Activated naive CD8-positive, alpha-beta T cell treated with anti-CD3 and anti-CD28 coated beads, Interleukin-2, amount 10 ng/mL, durations not matched to agents 7 days and 5 days (primary cell): ENCODE results near the gene SCAPER. TPM values are rescaled to one million over a fixed set of nuclear protein-coding genes. Genes with fewer than 3 reads are reported as not detected.

Experiments used
- ATAC-seq: fragments of 150-1000 bp; cut with Tn5 transposase; one replicate; pipeline ENCODE4 v1.10.0; 2021; ENCODE audit warnings: low read depth, moderate library complexity
- POLR2A ChIA-PET: fragments of 350-600 bp; sonication (Branson Sonifier 250); formaldehyde crosslinking; loops from one replicate; lab custom pipeline; 2021; ENCODE audit warnings: antibody characterized with exemption; lab: Charles Lee
- DNase-seq: peaks from one replicate; pipeline ENCODE4 v3.0.0; 2021
- H3K27ac Mint-ChIP-seq: one replicate; pipeline ENCODE4 v1.8.0; 2022; ENCODE audit warnings: mild to moderate bottlenecking, mixed read lengths
- H3K27me3 Mint-ChIP-seq: one replicate; pipeline ENCODE4 v1.8.0; 2022; ENCODE audit warnings: mild to moderate bottlenecking, moderate library complexity, mixed read lengths
- H3K36me3 Mint-ChIP-seq: one replicate; pipeline ENCODE4 v1.8.0; 2021; ENCODE audit warnings: mild to moderate bottlenecking, mixed read lengths
- H3K4me1 Mint-ChIP-seq: one replicate; pipeline ENCODE4 v1.8.0; 2021; ENCODE audit warnings: mixed read lengths
- H3K4me3 Mint-ChIP-seq: one replicate; pipeline ENCODE4 v1.8.0; 2022; ENCODE audit warnings: mild to moderate bottlenecking, moderate library complexity, mixed read lengths
- H3K9me3 Mint-ChIP-seq: one replicate; pipeline ENCODE4 v1.8.0; 2021; ENCODE audit warnings: mixed read lengths
- total RNA-seq, 2 experiments: library from RNA; stranded (reverse); gene quantifications; one replicate each; pipeline ENCODE4 v1.2.3, GENCODE V29; 2021

SCAPER gene
- total RNA-seq, 2 experiments from 2014 or later, result 38.0 to 44.8 TPM

DNA sequence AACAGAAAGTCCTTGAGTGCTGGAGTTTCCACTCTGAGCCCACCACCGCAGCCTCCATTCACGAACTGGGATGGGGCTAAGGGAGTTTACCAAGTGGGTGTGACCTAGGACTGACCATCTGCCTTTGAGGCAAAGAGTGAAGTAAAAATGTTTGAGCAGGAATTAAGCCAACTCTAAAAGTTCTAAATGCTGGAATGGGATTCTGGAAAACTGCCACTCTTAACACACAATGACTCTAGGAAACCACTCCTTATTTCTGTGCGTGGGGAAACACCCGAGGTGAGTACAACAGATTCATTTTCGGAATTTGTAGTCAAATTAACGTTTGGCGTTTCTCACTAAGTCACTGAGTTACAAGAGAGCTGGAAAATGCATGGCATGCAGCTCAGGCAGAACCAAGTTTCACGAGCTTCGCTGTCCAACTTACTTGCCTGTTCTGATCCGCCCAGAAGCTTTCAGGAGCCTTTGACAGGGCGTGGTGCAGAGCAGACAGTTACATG is 537.0 kb downstream of the SCAPER start:
- H3K4me3 Mint-ChIP-seq, result no peak overlapping the region
- H3K9me3 Mint-ChIP-seq, result no peaks in the 10 kb centered on the region
- H3K4me1 Mint-ChIP-seq, result no peaks in the 10 kb centered on the region
- POLR2A ChIA-PET, result no interaction called here
- no peak overlapping the region for H3K27ac Mint-ChIP-seq
- no peaks in the 10 kb centered on the region for H3K36me3 Mint-ChIP-seq
- no peak for DNase-seq
- no peaks in the 10 kb centered on the region for H3K27me3 Mint-ChIP-seq
- ATAC-seq, result no peak

GRCh38 chr15:76366714-76367113 is 538.4 kb downstream of the SCAPER start:
- no peak for DNase-seq
- H3K4me3 Mint-ChIP-seq, result no peak overlapping the region
- no peak for ATAC-seq
- peaks cover under 1% of the 10 kb centered on the region for H3K36me3 Mint-ChIP-seq
- no peaks in the 10 kb centered on the region for H3K27me3 Mint-ChIP-seq
- POLR2A ChIA-PET, result no interaction called here
- no peaks in the 10 kb centered on the region for H3K4me1 Mint-ChIP-seq
- H3K9me3 Mint-ChIP-seq, result no peaks in the 10 kb centered on the region
- no peak overlapping the region for H3K27ac Mint-ChIP-seq

DNA sequence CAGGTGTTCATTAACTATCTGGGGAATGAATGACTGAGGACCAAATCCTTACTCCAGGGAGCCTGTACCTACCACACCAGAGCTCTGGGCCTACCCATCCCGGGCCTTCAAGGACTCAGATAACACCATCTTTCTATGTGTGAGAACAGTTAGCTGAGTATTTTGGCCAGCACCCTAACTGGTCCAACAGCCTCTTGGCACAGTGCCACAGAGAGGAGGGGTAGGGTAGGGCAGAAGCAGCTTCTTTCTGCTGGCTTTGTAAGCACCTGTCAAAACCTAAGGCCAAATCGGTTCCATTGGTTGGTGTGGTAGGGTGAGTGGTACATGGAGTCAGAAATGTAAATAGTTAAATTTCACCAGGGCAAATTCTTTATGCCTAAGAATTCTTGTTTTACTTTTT is 541.9 kb downstream of the SCAPER start:
- DNase-seq (no peak), ATAC-seq (no peak)
- Mint-ChIP-seq H3K4me1 (no peaks in the 10 kb centered on the region), H3K36me3 (peaks cover 4% of the 10 kb centered on the region), H3K9me3 (no peaks in the 10 kb centered on the region), H3K27ac (no peak overlapping the region), H3K27me3 (no peaks in the 10 kb centered on the region), H3K4me3 (no peak overlapping the region)
- POLR2A ChIA-PET, result no interaction called here

DNA sequence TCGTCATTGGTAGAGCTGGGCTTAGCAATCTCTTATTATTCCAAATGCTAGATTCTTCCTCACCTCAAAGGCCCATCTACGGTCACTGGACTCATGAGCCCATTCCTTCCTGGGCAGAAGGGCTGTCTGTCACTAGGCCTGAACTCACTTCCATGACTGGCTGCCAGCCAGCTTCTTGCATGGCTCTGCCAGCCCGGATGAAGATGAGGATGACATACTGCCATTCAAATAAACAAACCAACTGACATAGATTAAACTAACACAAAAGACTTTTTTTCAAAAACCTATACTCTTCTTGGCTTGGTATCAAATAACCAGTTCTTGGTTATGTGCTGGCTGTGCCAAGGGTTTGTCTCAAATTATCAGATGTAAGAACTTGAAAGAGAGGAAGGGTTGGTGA is 544.7 kb downstream of the SCAPER start:
- POLR2A ChIA-PET, result no interaction called here
- Mint-ChIP-seq H3K4me1 (no peaks in the 10 kb centered on the region), H3K27me3 (peaks cover 3% of the 10 kb centered on the region), H3K4me3 (no peak overlapping the region), H3K36me3 (peaks cover 4% of the 10 kb centered on the region), H3K9me3 (no peaks in the 10 kb centered on the region), H3K27ac (no peak overlapping the region)
- no peak for DNase-seq
- no peak for ATAC-seq

GRCh38 chr15:76359152-76359551 is 546.0 kb downstream of the SCAPER start:
- POLR2A ChIA-PET, result no interaction called here
- Mint-ChIP-seq H3K27ac (no peak overlapping the region), H3K27me3 (peaks cover 3% of the 10 kb centered on the region), H3K4me3 (no peak overlapping the region), H3K4me1 (no peaks in the 10 kb centered on the region), H3K9me3 (no peaks in the 10 kb centered on the region), H3K36me3 (peaks cover 4% of the 10 kb centered on the region)
- no peak for ATAC-seq
- DNase-seq, result no peak

GRCh38 chr15:76358453-76358852 is 546.7 kb downstream of the SCAPER start:
- no peak for DNase-seq
- Mint-ChIP-seq H3K4me3 (no peak overlapping the region), H3K9me3 (no peaks in the 10 kb centered on the region), H3K27me3 (peaks cover 3% of the 10 kb centered on the region), H3K4me1 (no peaks in the 10 kb centered on the region), H3K36me3 (peaks cover 4% of the 10 kb centered on the region), H3K27ac (no peak overlapping the region)
- POLR2A ChIA-PET, result no interaction called here
- no peak for ATAC-seq

- ATAC-seq, result no peak
- peaks cover 12% of the 10 kb centered on the region for H3K27me3 Mint-ChIP-seq
- no peak for DNase-seq
- no peak overlapping the region for H3K4me3 Mint-ChIP-seq
- no peaks in the 10 kb centered on the region for H3K4me1 Mint-ChIP-seq
- H3K27ac Mint-ChIP-seq, result no peak overlapping the region
- POLR2A ChIA-PET, result no interaction called here
- no peaks in the 10 kb centered on the region for H3K9me3 Mint-ChIP-seq
- peaks cover 5% of the 10 kb centered on the region for H3K36me3 Mint-ChIP-seq
Measured at GRCh38 chr15:76354823-76355440, 550.2 kb downstream of the SCAPER start.

DNA sequence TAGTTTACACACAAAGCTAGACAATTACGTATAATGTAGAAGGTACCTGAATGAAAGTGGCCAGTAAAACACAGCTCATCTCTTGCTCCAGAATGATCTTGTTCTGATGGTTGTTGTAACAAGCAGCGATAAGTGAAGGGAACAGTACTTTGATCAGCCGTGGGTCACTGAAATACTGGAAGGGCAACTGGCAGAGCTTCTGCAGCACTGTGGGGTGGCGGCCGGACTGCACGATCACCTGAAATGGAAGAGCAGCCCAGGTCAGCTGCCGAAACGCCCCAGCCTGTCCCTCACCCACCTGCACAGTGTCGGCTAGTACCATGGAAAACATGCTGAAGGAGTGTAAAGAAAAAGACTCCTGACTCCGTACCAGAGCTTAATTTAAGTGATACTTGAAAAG is 551.2 kb downstream of the SCAPER start:
- no peak overlapping the region for H3K27ac Mint-ChIP-seq

DNA sequence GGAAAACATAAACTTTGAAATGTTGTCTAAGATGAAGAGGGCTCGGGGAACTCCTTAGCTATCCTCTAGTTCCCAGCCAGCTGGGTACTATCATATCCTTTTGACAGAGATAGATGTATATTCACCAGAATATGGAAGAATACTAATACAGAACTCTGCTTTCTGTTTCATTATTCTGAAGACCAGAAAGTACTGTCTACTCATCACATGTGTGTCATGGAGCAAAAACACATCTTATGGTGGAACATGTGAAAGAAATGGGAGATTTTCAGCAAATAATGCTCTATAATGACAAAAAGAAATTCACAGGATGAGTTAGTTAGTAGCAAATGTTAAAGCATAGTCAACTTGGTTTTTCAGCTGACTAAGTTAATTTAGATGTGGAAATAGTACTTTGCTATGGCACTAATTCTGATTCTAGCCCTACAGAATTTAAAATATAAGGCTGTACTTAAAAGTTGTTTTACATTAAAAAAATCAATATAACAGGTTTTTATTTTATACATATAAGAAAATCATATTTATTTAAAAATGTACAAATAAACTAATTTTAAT is 552.0 kb downstream of the SCAPER start:
- no peaks in the 10 kb centered on the region for H3K9me3 Mint-ChIP-seq
- H3K27ac Mint-ChIP-seq, result no peak overlapping the region
- POLR2A ChIA-PET, result no interaction called here
- no peaks in the 10 kb centered on the region for H3K4me1 Mint-ChIP-seq
- no peak for DNase-seq
- no peak for ATAC-seq
- peaks cover 26% of the 10 kb centered on the region for H3K27me3 Mint-ChIP-seq
- peaks cover 7% of the 10 kb centered on the region for H3K36me3 Mint-ChIP-seq
- H3K4me3 Mint-ChIP-seq, result no peak overlapping the region

More for the DNA sequence above, 551.2 kb downstream of the SCAPER start:
- no peak for ATAC-seq
- DNase-seq, result no peak
- Mint-ChIP-seq H3K4me3 (no peak overlapping the region), H3K4me1 (no peaks in the 10 kb centered on the region), H3K27me3 (peaks cover 18% of the 10 kb centered on the region), H3K9me3 (no peaks in the 10 kb centered on the region), H3K36me3 (peaks cover 4% of the 10 kb centered on the region)
- POLR2A ChIA-PET, result no interaction called here

DNA sequence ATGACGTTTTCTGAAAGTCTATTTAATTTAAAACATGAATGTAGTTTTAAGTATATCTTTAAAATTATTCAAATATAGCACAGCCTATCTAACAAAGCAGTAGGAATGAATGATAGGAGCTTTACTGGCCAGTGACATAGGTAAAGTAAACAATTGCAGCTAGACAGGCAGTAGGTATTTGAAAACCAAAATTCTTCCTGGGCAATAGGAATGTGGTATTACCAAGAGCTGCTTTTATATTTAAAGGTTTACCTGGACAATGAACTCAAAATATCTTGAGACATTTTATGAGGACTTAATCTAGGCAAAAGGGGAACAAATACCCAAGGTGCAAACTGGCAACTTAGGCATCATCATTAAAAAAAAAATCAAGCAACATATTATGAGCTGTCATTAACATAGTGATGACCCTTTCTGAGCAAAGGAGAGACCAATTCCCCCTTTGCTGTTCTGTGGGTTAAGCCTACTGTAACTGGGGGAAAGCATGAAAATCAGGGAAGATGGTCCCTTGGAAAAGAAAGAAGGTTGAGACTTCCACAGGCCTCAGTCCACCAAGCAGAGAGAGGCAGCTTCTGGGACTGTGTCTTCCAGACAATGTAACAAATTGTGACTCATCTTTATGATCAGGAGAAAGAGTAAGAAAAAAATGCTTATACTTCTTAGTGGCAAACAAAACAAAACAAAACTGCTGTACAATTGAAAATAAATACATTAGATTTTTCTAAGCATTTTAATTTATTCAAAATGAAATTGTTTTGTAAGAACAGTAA is 555.7 kb downstream of the SCAPER start:
- Mint-ChIP-seq H3K36me3 (peaks cover 12% of the 10 kb centered on the region), H3K27me3 (peaks cover 51% of the 10 kb centered on the region), H3K4me3 (no peak overlapping the region), H3K27ac (no peak overlapping the region), H3K9me3 (no peaks in the 10 kb centered on the region), H3K4me1 (peaks cover 6% of the 10 kb centered on the region)
- ATAC-seq (no peak), DNase-seq (no peak)
- POLR2A ChIA-PET, result no interaction called here

GRCh38 chr15:76347482-76348055 is 557.6 kb downstream of the SCAPER start:
- DNase-seq (no peak), ATAC-seq (no peak)
- Mint-ChIP-seq H3K4me3 (no peak overlapping the region), H3K27ac (no peak overlapping the region), H3K27me3 (peaks cover 66% of the 10 kb centered on the region), H3K9me3 (no peaks in the 10 kb centered on the region), H3K4me1 (peaks cover 6% of the 10 kb centered on the region), H3K36me3 (peaks cover 12% of the 10 kb centered on the region)
- POLR2A ChIA-PET, result no interaction called here

DNA sequence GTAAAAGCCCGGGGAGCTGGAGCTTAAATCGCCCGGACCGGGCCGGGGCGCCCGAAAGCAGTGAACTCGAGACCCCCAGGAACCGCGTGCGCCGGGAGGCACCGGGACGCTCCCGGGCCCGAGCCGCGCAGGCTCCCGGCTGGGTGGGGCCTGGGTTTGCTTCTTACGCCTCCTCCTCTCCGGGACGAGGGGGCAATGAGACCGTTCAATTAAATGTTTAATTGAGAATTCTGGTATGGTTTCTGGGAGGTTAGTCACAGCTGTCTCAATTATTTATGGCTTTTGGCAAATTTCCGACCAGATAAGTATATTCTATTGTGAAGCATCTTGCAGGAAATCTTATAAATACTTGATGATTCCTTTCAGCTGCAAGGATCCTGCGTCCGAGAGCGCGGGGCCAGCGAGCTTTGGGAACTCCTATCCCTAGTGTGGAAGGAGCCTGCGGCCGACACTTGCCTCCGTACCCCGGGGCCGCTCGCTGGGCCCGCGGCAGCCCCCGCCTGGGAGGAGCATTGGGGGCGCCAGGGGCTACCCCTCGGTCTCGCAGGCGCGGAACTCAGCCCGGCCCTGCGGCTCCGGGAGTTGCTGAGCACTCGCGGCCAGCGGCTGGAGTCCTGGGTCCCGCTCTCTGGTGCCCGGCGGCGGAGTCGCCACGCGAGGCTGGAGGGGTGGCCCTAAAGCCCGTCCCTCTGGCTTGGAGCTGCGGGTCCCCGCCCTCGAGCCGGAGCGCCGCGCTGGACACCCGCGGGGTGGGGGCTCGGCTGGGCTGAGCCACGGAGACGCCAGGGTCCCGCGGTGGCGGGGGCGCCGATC is 558.3 kb downstream of the SCAPER start:
- DNase-seq, result no peak
- H3K27me3 Mint-ChIP-seq, result peaks cover 69% of the 10 kb centered on the region
- ATAC-seq, result no peak
- no peaks in the 10 kb centered on the region for H3K9me3 Mint-ChIP-seq
- H3K27ac Mint-ChIP-seq, result no peak overlapping the region
- POLR2A ChIA-PET, result interaction anchor here (1.5 kb wide), 1 partner anchor 36 kb away, joined by 3 read pairs; the partner anchor contains the start of gene ETFA
- H3K36me3 Mint-ChIP-seq, result peaks cover 12% of the 10 kb centered on the region
- no peak overlapping the region for H3K4me3 Mint-ChIP-seq
- peaks cover 9% of the 10 kb centered on the region for H3K4me1 Mint-ChIP-seq
